SK-N-MC (cell line): Measurements from ENCODE around the gene TECPR1.

ENCODE experiments used
- DNase-seq: peaks from one replicate; pipeline ENCODE4 v3.0.0-alpha.2; 2011; ENCODE audit warnings: low read depth, low spot score
- H3K27ac ChIP-seq: fragments of 200-600 bp; sonication (generic); 2 replicates; pipeline ENCODE4 v1.5.1; 2016; ENCODE audit warnings: mixed run types
- H3K36me3 ChIP-seq: fragments of 200-600 bp; sonication (generic); 2 replicates; pipeline ENCODE4 v1.6.1; 2017; ENCODE audit warnings: antibody characterized with exemption, low read length, mixed read lengths; ENCODE audit not compliant: insufficient read depth
- H3K4me3 ChIP-seq: fragments of 200-600 bp; sonication (generic); 2 replicates; pipeline ENCODE4 v1.5.1; 2016
- H3K9ac ChIP-seq: fragments of 200-600 bp; sonication (generic); 2 replicates; pipeline ENCODE4 v1.8.0; 2017; ENCODE audit warnings: mixed run types, mixed read lengths; ENCODE audit not compliant: insufficient read length
- H3K9me3 ChIP-seq: fragments of 200-600 bp; sonication (generic); 2 replicates; pipeline ENCODE4 v1.6.1; 2017; ENCODE audit warnings: low read depth, mild to moderate bottlenecking, antibody characterized with exemption, low read length, moderate library complexity, mixed read lengths
- EZH2 ChIP-seq: fragments of 200-600 bp; sonication (generic); IDR thresholded peaks from one replicate; pipeline ENCODE4 v1.6.1; 2017; ENCODE audit warnings: antibody characterized with exemption
- FOXP2 ChIP-seq: optimal IDR thresholded peaks from 2 replicates; pipeline ENCODE3; 2011; ENCODE audit warnings: mild to moderate bottlenecking, moderate library complexity; ENCODE audit not compliant: insufficient read depth; ENCODE audit errors: extremely low read length, control extremely low read depth
- POLR2AphosphoS5 ChIP-seq: IDR thresholded peaks from 2 replicates; pipeline ENCODE4 v1.6.1; 2012; ENCODE audit warnings: mild to moderate bottlenecking, low read depth, low read length, borderline replicate concordance

TECPR1 gene

DNA sequence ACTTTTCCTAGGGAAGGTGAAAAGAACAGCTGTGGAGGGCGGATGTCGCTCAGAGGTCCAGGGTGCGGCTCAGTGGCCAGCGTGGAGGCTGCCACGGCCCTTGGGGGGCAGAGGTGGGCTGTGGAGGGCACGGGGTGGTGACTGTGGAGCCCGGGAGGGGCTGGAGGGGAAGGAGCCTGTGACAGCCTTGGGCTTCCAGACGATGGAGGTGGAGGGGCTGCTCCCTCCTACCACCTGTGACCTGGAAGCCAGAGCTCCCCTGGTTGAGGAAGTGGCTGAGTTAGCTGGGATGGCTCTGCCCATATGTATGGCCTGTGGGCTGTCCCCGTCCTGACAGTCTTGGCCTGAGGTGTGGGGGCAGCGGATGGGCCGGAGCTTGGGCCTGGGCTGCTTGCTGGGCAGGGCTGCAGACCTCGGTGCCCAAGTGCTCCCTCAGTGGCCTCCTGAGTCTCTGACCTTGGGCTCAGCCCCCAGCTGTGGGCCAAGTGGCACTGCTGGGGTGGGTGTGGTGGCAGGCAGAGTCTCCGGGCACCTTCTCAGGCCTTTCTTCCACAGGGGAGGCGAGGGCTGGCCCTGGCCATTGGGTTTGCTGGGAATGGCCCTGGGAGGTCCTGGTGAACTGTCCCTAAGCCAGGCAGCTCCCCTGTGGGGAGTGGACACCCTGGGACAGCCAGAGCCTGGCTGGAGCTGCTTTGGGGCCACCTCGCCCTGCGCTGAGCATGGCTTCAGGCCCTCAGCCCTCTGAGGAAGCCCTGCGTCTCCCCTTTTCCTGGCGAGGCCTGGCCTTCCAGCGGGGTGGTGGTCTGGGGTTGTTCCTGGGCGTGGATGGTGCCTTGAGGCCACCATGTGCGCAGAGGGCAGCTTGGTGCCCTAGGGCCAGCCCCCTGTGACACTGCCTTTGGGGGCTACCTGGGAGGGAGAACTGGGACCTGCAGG, 33.4 kb upstream of the TECPR1 start:
- TF ChIP-seq FOXP2 (no peak), EZH2 (no peak), POLR2AphosphoS5 (no peak)
- Histone ChIP-seq H3K9ac (no peak overlapping the region), H3K27ac (no peak overlapping the region), H3K9me3 (no peaks in the 10 kb centered on the region), H3K36me3 (peaks cover 15% of the 10 kb centered on the region; the same call in 1 of the 2 replicates), H3K4me3 (no peak overlapping the region)
- no peak for DNase-seq

DNA sequence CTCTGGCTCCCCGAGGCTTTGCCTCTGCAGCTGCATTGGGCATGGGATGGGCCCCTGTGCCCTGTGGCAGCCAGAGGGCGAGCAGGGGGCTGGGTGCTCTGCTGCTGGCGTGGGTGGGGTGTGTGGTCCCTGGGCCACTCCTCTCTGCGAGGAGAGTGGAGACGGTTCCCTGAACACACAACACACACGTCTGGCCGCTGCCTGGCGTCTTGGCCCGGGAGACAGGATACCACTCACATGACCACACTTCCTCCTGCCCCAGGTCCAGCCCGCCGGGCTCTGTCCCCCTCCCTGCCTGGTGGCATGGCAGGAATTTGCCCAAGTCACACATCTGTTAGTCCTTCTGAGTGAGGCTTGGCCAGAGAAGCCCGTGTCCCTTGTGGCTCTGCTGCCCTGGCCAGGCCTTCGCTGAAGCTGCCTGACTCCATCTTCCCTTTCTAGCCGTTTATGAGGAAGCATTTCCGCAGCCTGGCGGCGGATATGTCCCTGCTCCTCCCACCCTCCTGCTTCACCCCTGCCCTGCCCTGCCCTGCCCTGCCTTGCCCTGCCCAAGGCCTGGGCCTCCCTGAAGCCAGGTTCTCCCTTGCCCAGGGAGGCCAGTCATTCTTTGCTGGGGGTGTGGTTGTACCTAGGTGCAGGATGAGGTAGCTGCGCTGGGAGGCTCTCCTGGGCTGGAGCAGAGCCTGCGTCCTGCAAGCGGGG, 32.5 kb upstream of the TECPR1 start:
- Histone ChIP-seq H3K9ac (no peak overlapping the region), H3K27ac (no peak overlapping the region), H3K36me3 (peaks cover 15% of the 10 kb centered on the region; the same call in 1 of the 2 replicates), H3K4me3 (no peak overlapping the region), H3K9me3 (no peaks in the 10 kb centered on the region)
- TF ChIP-seq EZH2: no peak
- no peak for TF ChIP-seq POLR2AphosphoS5
- TF ChIP-seq FOXP2: no peak
- DNase-seq: no peak

DNA sequence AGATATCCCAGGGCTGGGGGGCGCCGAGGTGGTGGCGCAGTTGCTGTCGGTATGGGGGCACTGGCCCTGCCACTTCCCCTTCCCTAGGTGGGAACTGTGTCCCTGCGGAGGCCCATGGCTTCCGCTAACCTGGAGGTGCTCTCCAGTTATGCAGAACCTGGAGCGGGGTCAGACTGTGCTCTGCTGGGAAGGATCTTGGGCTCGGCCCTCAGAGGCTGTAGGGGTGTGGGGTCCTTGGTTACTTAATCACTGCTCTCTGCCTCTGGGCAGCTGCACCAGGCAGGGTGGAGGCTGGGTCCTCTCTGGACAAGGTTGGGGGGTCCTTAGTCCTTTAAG, 31.8 kb upstream of the TECPR1 start:
- Histone ChIP-seq H3K9ac (no peak overlapping the region), H3K9me3 (no peaks in the 10 kb centered on the region), H3K36me3 (peaks cover 15% of the 10 kb centered on the region; the same call in 1 of the 2 replicates), H3K4me3 (no peak overlapping the region), H3K27ac (no peak overlapping the region)
- DNase-seq: no peak
- TF ChIP-seq EZH2: no peak
- TF ChIP-seq POLR2AphosphoS5: no peak
- TF ChIP-seq FOXP2: no peak

DNA sequence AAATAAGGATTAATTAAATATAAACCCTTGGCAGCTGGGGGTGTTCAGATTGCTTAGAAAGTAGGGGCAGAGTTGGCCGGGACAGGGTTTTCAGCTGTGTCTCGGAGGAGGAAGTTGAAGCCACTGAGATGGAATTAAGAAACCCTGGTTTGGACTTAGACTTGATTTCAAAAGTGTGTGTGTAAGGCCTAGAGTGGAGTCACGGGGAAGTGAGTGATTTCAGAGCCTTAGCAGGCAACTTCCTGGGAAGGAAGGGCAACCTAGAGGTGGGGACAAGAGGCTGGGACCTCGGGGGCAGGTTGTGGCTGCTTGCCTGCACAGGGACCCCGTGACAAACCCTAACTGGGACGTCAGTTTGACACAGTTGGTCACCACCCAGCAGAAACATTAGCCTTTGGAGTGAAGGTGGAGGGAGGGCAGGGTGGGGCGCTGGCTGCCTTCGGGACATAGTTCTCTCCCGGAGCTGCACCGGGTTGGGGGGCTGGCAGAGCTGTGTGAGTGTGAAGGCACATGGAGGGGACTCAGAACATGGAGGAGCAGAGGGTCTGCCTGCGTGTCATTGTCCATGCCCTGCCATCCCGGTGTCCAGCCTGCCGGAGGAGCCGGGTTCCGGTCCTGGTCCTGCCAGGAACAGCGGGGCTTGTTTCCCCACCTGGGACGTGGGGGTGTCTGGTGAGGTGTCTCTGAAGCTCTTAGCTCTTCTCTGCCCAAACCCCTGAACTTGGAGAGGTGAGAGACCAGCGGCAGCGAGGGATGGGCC, 31.3 kb upstream of the TECPR1 start:
- TF ChIP-seq FOXP2 (no peak), POLR2AphosphoS5 (no peak), EZH2 (no peak)
- Histone ChIP-seq H3K36me3 (peaks cover 15% of the 10 kb centered on the region; the same call in 1 of the 2 replicates), H3K27ac (no peak overlapping the region), H3K9ac (peak overlapping the region; percentile 88), H3K4me3 (peak overlapping the region; percentile 88), H3K9me3 (no peaks in the 10 kb centered on the region)
- no peak for DNase-seq

DNA sequence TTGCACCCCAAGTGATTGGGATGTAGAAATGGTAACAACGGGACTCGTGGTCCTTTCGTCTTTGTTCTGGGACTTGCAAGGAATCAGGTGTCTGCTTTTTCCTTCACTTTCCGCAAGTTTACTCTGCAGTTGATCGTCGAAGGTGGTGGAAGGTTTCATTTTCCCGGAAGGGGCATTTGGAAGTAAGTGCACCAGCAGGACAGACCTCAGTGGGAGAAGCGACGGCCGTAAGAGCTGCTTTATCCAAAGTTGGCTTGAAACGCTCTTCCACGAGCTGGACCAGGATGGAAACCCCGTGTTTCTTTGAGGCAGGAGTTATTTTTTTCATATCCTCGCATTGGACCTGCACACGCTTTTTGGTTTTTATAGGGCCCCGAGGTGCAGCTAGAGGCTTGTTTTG, 30.7 kb upstream of the TECPR1 start:
- Histone ChIP-seq H3K9me3 (no peaks in the 10 kb centered on the region), H3K36me3 (peaks cover 15% of the 10 kb centered on the region; the same call in 1 of the 2 replicates), H3K4me3 (peak overlapping the region; percentile 88), H3K27ac (no peak overlapping the region), H3K9ac (peak overlapping the region; percentile 88)
- TF ChIP-seq FOXP2 (no peak), EZH2 (no peak), POLR2AphosphoS5 (no peak)
- no peak for DNase-seq

DNA sequence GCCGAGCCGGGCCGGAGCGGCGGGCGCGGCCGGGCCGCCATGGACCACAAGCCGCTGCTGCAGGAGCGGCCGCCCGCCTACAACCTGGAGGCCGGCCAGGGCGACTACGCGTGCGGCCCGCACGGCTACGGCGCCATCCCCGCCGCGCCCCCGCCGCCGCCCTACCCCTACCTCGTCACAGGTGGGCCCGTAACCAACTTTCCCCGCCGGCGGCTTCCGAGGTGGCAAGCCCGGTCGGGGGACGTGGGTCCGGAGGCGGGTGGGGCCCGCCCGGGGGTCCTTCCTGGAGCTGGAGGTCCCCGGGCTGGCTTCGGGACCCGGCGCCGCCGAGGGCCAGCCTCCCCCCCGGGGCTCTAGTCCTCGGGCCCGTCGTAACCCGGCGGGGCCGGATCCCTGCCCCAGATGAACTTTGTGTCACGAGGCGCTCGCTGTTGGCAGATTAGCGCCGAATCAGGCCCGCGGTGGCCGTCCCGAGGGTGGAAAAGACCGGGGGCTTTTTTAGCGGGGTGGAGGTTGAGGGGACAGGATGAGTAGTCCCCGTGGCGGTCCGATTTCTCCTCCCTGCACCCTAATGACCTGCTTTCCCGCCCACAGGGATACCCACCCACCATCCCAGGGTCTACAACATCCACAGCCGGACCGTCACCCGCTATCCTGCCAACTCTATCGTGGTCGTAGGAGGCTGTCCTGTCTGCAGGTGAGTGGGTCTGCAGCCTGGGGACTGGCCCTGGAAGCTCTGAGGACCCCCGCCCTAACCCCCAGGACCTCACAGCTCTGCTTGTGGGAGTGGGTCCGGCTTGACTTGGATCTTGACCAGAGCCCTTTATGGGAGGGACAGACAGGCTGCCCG, 29.9 kb upstream of the TECPR1 start:
- H3K4me3 ChIP-seq: peak overlapping the region; percentile 88
- no peak overlapping the region for H3K27ac ChIP-seq
- H3K36me3 ChIP-seq: peaks cover 15% of the 10 kb centered on the region; the same call in 1 of the 2 replicates
- TF ChIP-seq FOXP2 (no peak), POLR2AphosphoS5 (no peak), EZH2 (no peak)
- DNase-seq: no peak
- peak overlapping the region; percentile 88 for H3K9ac ChIP-seq
- no peaks in the 10 kb centered on the region for H3K9me3 ChIP-seq
